ENCODE measurements around the gene GPC2. TPM values are rescaled to one million over a fixed set of nuclear protein-coding genes. Genes with fewer than 3 reads are reported as not detected.
A peak's percentile ranks its signal among the peaks of the same experiment; 100 is the strongest.
"Not testable (repeated sequence)": the region's sequence is repeated elsewhere in the genome, so short reads cannot be mapped to it uniquely, and the experiment has no call there.

Gene GPC2
- total and polyA plus RNA-seq, 4 experiments from 2014 or later = 0.73 to 12.5 (median 11.8) TPM; not detected in 1

GRCh38 chr7:100221231-100221718, 44.1 kb upstream of the GPC2 start:
- Mint-ChIP-seq H3K9me3 (peaks cover 0 to 6% (median 0%) of the 10 kb centered on the region in 8 donors), H3K27me3 (no peaks in the 10 kb centered on the region), H3K27ac (peak overlapping the region; percentile 96 to 99 (median 99)), H3K4me3 (peak overlapping the region; percentile 92 to 98 (median 96)), H3K4me1 (peaks cover 28 to 75% (median 57%) of the 10 kb centered on the region in 4 donors), H3K36me3 (peaks cover 4 to 42% of the 10 kb centered on the region in 2 donors)
- H3K4me1 ChIP-seq (ENCODE audit: insufficient read depth, low read length) = peaks cover 69% of the 10 kb centered on the region
- ChIA-PET POLR2A (ENCODE audit: partially characterized antibody) (interaction anchor here (0.6 to 4.5 kb wide), 29 partner anchors 9 to 484 kb away, joined by 3 to 29 read pairs (median 5); partner anchors contain the start of genes AP4M1, GAL3ST4, GPC2 and LAMTOR4), CTCF (ENCODE audit: partially characterized antibody) (interaction anchor here (1.2 to 5.3 kb wide), 4 partner anchors 32 to 125 kb away, joined by 4 to 108 read pairs (median 10); no protein-coding TSS in a partner anchor)
- H3K27me3 ChIP-seq (ENCODE audit: insufficient read depth, low read length) = no peaks in the 10 kb centered on the region
- H3K4me3 ChIP-seq (ENCODE audit: low read length in 2 of 2) = peak overlapping the region; percentile 84 to 91
- peak; percentile 87 to 94 (median 88) for DNase-seq
- intact Hi-C loops (cut with micrococcal nuclease) = loop anchor here (1.0 to 5.0 kb wide), 5 partner anchors 51 to 304 kb away; partner anchors contain the start of genes LAMTOR4 and TRIM4
- H3K9me3 ChIP-seq (ENCODE audit: control insufficient read depth in 1 of 2, low read length in 2 of 2) = no peaks in the 10 kb centered on the region
- peaks cover 4% of the 10 kb centered on the region for H3K36me3 ChIP-seq (ENCODE audit: insufficient read depth, low read length)
- peak overlapping the region; percentile 90 for H3K27ac ChIP-seq (ENCODE audit: low read depth, low read length)

- peak overlapping the region; percentile 84 to 91 for H3K4me3 ChIP-seq (ENCODE audit: low read length in 2 of 2)
- H3K27ac Mint-ChIP-seq = peak overlapping the region; percentile 96 to 99 (median 99)
- peak in 1 of 5 donors; percentile 11 for DNase-seq
- CTCF ChIA-PET (ENCODE audit: partially characterized antibody) = interaction anchor here (1.1 to 5.3 kb wide), 4 partner anchors 32 to 138 kb away, joined by 3 to 108 read pairs (median 4); no protein-coding TSS in a partner anchor
- H3K4me1 Mint-ChIP-seq = peaks cover 28 to 77% (median 53%) of the 10 kb centered on the region in 4 donors
- H3K9me3 ChIP-seq (ENCODE audit: control insufficient read depth in 1 of 2, low read length in 2 of 2) = no peaks in the 10 kb centered on the region
- POLR2A ChIA-PET (ENCODE audit: partially characterized antibody) = interaction anchor here (0.6 to 4.5 kb wide), 32 partner anchors 9 to 485 kb away, joined by 3 to 29 read pairs (median 6); partner anchors contain the start of genes AP4M1, GAL3ST4, GPC2 and LAMTOR4
- H3K4me3 Mint-ChIP-seq = peak overlapping the region; percentile 92 to 98 (median 96)
- intact Hi-C loops (cut with micrococcal nuclease) = loop anchor here (1.0 to 5.0 kb wide), 5 partner anchors 52 to 303 kb away; partner anchors contain the start of genes LAMTOR4 and TRIM4
- H3K4me1 ChIP-seq (ENCODE audit: insufficient read depth, low read length) = peaks cover 65% of the 10 kb centered on the region
- H3K27ac ChIP-seq (ENCODE audit: low read depth, low read length) = peak overlapping the region; percentile 90
- H3K36me3 ChIP-seq (ENCODE audit: insufficient read depth, low read length) = peaks cover 4% of the 10 kb centered on the region
- H3K36me3 Mint-ChIP-seq = peaks cover 4 to 42% of the 10 kb centered on the region in 2 donors
- peaks cover 0 to 6% (median 0%) of the 10 kb centered on the region in 8 donors for H3K9me3 Mint-ChIP-seq
- no peaks in the 10 kb centered on the region for H3K27me3 Mint-ChIP-seq
- H3K27me3 ChIP-seq (ENCODE audit: insufficient read depth, low read length) = no peaks in the 10 kb centered on the region
Observed at GRCh38 chr7:100220586-100221230, 43.5 kb upstream of the GPC2 start.

DNA sequence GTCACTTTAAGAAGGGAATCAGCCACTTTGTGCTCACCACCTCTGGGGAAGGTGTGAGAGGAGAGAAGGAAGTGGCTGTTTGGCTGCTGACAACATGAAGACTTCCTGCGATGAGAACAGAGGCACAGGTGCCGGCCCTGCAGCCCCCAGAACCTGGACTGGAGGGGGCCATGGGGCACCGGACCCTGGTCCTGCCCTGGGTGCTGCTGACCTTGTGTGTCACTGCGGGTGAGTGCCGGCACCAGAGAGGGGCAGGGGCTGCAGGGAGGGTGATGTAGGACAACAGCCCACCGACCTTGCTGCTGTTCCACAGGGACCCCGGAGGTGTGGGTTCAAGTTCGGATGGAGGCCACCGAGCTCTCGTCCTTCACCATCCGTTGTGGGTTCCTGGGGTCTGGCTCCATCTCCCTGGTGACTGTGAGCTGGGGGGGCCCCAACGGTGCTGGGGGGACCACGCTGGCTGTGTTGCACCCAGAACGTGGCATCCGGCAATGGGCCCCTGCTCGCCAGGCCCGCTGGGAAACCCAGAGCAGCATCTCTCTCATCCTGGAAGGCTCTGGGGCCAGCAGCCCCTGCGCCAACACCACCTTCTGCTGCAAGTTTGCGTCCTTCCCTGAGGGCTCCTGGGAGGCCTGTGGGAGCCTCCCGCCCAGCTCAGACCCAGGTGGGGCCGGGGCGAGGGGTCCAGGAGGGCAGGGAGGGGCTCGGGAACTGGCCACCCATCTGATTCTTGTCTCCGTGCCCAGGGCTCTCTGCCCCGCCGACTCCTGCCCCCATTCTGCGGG, 42.8 kb upstream of the GPC2 start, which contains the start of gene PVRIG:
PVRIG (plus strand) TSS at position 149 of the 785 bp plus-strand sequence; CDS start at position 171, 22 bp downstream.
- Mint-ChIP-seq H3K4me1 (peaks cover 28 to 82% (median 52%) of the 10 kb centered on the region in 4 donors), H3K27ac (peak within 1 kb of the TSS; percentile 96 to 99 (median 99)), H3K4me3 (peak within 1 kb of the TSS; percentile 92 to 98 (median 96)), H3K36me3 (peaks cover 4 to 42% of the 10 kb centered on the region in 2 donors)
- peak; percentile 36 to 62 (median 45) for DNase-seq
- Histone ChIP-seq H3K27ac (ENCODE audit: low read depth, low read length) (peak within 1 kb of the TSS; percentile 90), H3K4me3 (ENCODE audit: low read length in 2 of 2) (peak within 1 kb of the TSS; percentile 84 to 91), H3K4me1 (ENCODE audit: insufficient read depth, low read length) (peaks cover 60% of the 10 kb centered on the region)
- H3K9me3 Mint-ChIP-seq; H3K27me3 Mint-ChIP-seq; H3K27me3 ChIP-seq (ENCODE audit: insufficient read depth, low read length); H3K36me3 ChIP-seq (ENCODE audit: insufficient read depth, low read length); H3K9me3 ChIP-seq (ENCODE audit: control insufficient read depth in 1 of 2, low read length in 2 of 2): not testable (repeated sequence)
- ChIA-PET CTCF (ENCODE audit: partially characterized antibody) (interaction anchor here (1.1 to 5.3 kb wide), 3 partner anchors 32 to 138 kb away, joined by 3 to 108 read pairs (median 3); no protein-coding TSS in a partner anchor), POLR2A (ENCODE audit: partially characterized antibody) (interaction anchor here (0.7 to 4.5 kb wide), 23 partner anchors 10 to 326 kb away, joined by 3 to 29 read pairs (median 7); partner anchors contain the start of genes AP4M1, GAL3ST4, GPC2 and LAMTOR4)
- intact Hi-C loops (cut with micrococcal nuclease) = loop anchor here (2.0 to 5.0 kb wide), 3 partner anchors 125 to 303 kb away; partner anchors contain the start of gene TRIM4

GRCh38 chr7:100219271-100219737, 42.1 kb upstream of the GPC2 start:
- intact Hi-C loops (cut with micrococcal nuclease) = no loop called here
- POLR2A ChIA-PET (ENCODE audit: partially characterized antibody) = interaction anchor here (1.0 to 4.5 kb wide), 19 partner anchors 10 to 327 kb away, joined by 3 to 29 read pairs (median 7); partner anchors contain the start of genes AP4M1, LAMTOR4, MBLAC1 and MCM7

DNA sequence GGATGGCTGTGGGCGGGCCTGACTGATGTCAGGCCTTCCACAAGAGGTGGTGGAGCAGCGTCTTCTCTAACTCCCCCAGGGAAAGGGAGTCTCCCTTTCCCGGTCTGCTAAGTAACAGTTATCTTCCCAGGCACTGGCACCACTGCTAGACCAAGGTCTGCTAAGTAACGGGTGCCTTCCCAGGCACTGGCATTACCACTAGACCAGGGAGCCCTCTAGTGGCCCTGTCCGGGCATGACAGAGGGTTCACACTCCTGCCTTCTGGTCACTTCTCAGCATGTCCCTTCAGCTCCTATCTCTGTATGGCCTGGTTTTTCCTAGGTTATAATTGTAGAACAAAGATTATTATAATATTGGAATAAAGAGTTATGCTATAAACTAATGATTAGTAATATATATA, 40.8 kb upstream of the GPC2 start:
- intact Hi-C loops (cut with micrococcal nuclease) = loop anchor here (1.0 kb wide), 4 partner anchors 28 to 86 kb away; partner anchors contain the start of gene LAMTOR4
- Histone ChIP-seq H3K4me1 (ENCODE audit: insufficient read depth, low read length) (peaks cover 42% of the 10 kb centered on the region), H3K27ac (ENCODE audit: low read depth, low read length) (peak overlapping the region; percentile 74)
- H3K36me3 Mint-ChIP-seq = peaks cover 4 to 24% of the 10 kb centered on the region in 2 donors
- not testable (repeated sequence) for H3K27me3 Mint-ChIP-seq; H3K9me3 ChIP-seq (ENCODE audit: control insufficient read depth in 1 of 2, low read length in 2 of 2); H3K4me3 ChIP-seq (ENCODE audit: low read length in 2 of 2); H3K27me3 ChIP-seq (ENCODE audit: insufficient read depth, low read length); H3K9me3 Mint-ChIP-seq; H3K36me3 ChIP-seq (ENCODE audit: insufficient read depth, low read length)
- DNase-seq = peak; percentile 64 to 86 (median 75)
- POLR2A ChIA-PET (ENCODE audit: partially characterized antibody) = interaction anchor here (0.8 to 4.5 kb wide), 8 partner anchors 28 to 90 kb away, joined by 3 to 28 read pairs (median 6); partner anchors contain the start of gene LAMTOR4
- peak overlapping the region in 7 of 8 donors; percentile 87 to 97 (median 94) for H3K4me3 Mint-ChIP-seq
- H3K4me1 Mint-ChIP-seq = peaks cover 30 to 71% (median 41%) of the 10 kb centered on the region in 4 donors
- H3K27ac Mint-ChIP-seq = peak overlapping the region in 6 of 7 donors; percentile 23 to 100 (median 99)
- CTCF ChIA-PET (ENCODE audit: partially characterized antibody) = interaction anchor here (0.6 to 5.3 kb wide), 21 partner anchors 9 to 221 kb away, joined by 3 to 108 read pairs (median 5); partner anchors contain the start of genes AP4M1, LAMTOR4, MBLAC1 and ZCWPW1

More at GRCh38 chr7:100219271-100219737, 42.1 kb upstream of the GPC2 start:
- H3K27me3 ChIP-seq (ENCODE audit: insufficient read depth, low read length) = no peaks in the 10 kb centered on the region
- no peaks in the 10 kb centered on the region for H3K27me3 Mint-ChIP-seq
- H3K4me3 ChIP-seq (ENCODE audit: low read length in 2 of 2) = peak overlapping the region; percentile 84 to 91
- peaks cover 30 to 80% (median 49%) of the 10 kb centered on the region in 4 donors for H3K4me1 Mint-ChIP-seq
- H3K27ac Mint-ChIP-seq = peak overlapping the region; percentile 94 to 99 (median 99)
- H3K9me3 Mint-ChIP-seq = peaks cover 0 to 6% (median 0%) of the 10 kb centered on the region in 8 donors
- H3K4me1 ChIP-seq (ENCODE audit: insufficient read depth, low read length) = peaks cover 53% of the 10 kb centered on the region
- CTCF ChIA-PET (ENCODE audit: partially characterized antibody) = interaction anchor here (1.0 to 5.3 kb wide), 5 partner anchors 25 to 137 kb away, joined by 3 to 108 read pairs (median 4); partner anchors contain the start of gene MBLAC1
- peak overlapping the region; percentile 90 for H3K27ac ChIP-seq (ENCODE audit: low read depth, low read length)
- DNase-seq = peak in 2 of 5 donors; percentile 14 to 20
- peak overlapping the region; percentile 92 to 98 (median 96) for H3K4me3 Mint-ChIP-seq
- H3K36me3 ChIP-seq (ENCODE audit: insufficient read depth, low read length) = peaks cover 4% of the 10 kb centered on the region
- H3K9me3 ChIP-seq (ENCODE audit: control insufficient read depth in 1 of 2, low read length in 2 of 2) = no peaks in the 10 kb centered on the region
- peaks cover 4 to 37% of the 10 kb centered on the region in 2 donors for H3K36me3 Mint-ChIP-seq

- no peak overlapping the region for H3K27ac ChIP-seq (ENCODE audit: low read depth, low read length)
- H3K27ac Mint-ChIP-seq = peak overlapping the region in 6 of 7 donors; percentile 37 to 70 (median 57)
- DNase-seq = no peak
Observed at GRCh38 chr7:100215895-100216294, 38.7 kb upstream of the GPC2 start.

More at GRCh38 chr7:100215895-100216294, 38.7 kb upstream of the GPC2 start:
- ChIA-PET CTCF (ENCODE audit: partially characterized antibody) (interaction anchor here (0.9 to 5.3 kb wide), 3 partner anchors 27 to 83 kb away, joined by 3 to 108 read pairs (median 23); no protein-coding TSS in a partner anchor), POLR2A (ENCODE audit: partially characterized antibody) (no interaction called here)
- Mint-ChIP-seq H3K4me3 (no peak overlapping the region), H3K36me3 (peaks cover 0 to 8% of the 10 kb centered on the region in 2 donors), H3K27me3 (no peaks in the 10 kb centered on the region), H3K9me3 (peaks cover 0 to 1% (median 0%) of the 10 kb centered on the region in 8 donors), H3K4me1 (peaks cover 30 to 64% (median 38%) of the 10 kb centered on the region in 4 donors)
- H3K4me1 ChIP-seq (ENCODE audit: insufficient read depth, low read length) = peaks cover 36% of the 10 kb centered on the region
- no peaks in the 10 kb centered on the region for H3K36me3 ChIP-seq (ENCODE audit: insufficient read depth, low read length)
- intact Hi-C loops (cut with micrococcal nuclease) = no loop called here
- no peaks in the 10 kb centered on the region for H3K9me3 ChIP-seq (ENCODE audit: control insufficient read depth in 1 of 2, low read length in 2 of 2)
- H3K27me3 ChIP-seq (ENCODE audit: insufficient read depth, low read length) = no peaks in the 10 kb centered on the region
- no peak overlapping the region for H3K4me3 ChIP-seq (ENCODE audit: low read length in 2 of 2)
